HepG2 (cell line): ENCODE results near the gene JHY. TPM values are rescaled to one million over a fixed set of nuclear protein-coding genes. Genes with fewer than 3 reads are reported as not detected.

Source experiments
- ATAC-seq: fragments of 200-7000 bp; cut with Tn5 transposase; 3 replicates; pipeline ENCODE4 v1.9.1; 2020; ENCODE audit warnings: mild to moderate bottlenecking, moderate library complexity
- BruUV-seq: library from RNA; stranded (reverse); fragments of 400-500 nt; replicated peaks from 2 replicates; lab custom pipeline; 2021; lab: Mats Ljungman, UMichigan
- CTCF ChIA-PET: fragments of 300-600 bp; formaldehyde crosslinking; extraction: SDS; loops from one replicate; lab custom pipeline; 2021; ENCODE audit warnings: low total read pairs, inconsistent platforms, low intra/inter-chr PET ratio; lab: Yijun Ruan, JAX
- POLR2A ChIA-PET: fragments of 350-600 bp; sonication (Branson Sonifier 250); formaldehyde crosslinking; loops from one replicate; lab custom pipeline; 2020; ENCODE audit warnings: antibody characterized with exemption, inconsistent platforms; lab: Yijun Ruan, JAX
- DNase-seq: peaks from one replicate; pipeline ENCODE4 v3.0.0-alpha.2; 2015; ENCODE audit warnings: low spot score
- FAIRE-seq: peaks from 3 replicates; lab custom pipeline; 2011; peaks lifted over from hg19 to GRCh38; lab: Jason Lieb, UNC
- H2AFZ ChIP-seq: one replicate; pipeline ENCODE4 v1.6.1; 2011; ENCODE audit warnings: low read length, inconsistent platforms
- H3K27ac ChIP-seq: fragments of 300-600 bp; 3 replicates; pipeline ENCODE4 v1.8.0; 2011; ENCODE audit warnings: mixed run types, mild to moderate bottlenecking, mixed read lengths, low read length, inconsistent platforms; ENCODE audit not compliant: insufficient read depth; ENCODE audit errors: extremely low read length
- H3K27me3 ChIP-seq, 2 experiments: fragments of 200-600 bp in 1 of 2; 2 replicates in 1 of 2; 3 replicates in 1 of 2; pipeline versions ENCODE4 v1.6.0 to v1.8.0; 2011; ENCODE audit warnings: low read length in 2 of 2, mild to moderate bottlenecking in 2 of 2, moderate library complexity in 2 of 2, inconsistent platforms in 1 of 2; ENCODE audit not compliant: insufficient read depth in 2 of 2, control insufficient read depth in 1 of 2
- H3K36me3 ChIP-seq, 2 experiments: fragments of 200-600 bp in 1 of 2; replicated peaks in 1 of 2; 2 replicates in 1 of 2; 3 replicates in 1 of 2; pipeline versions ENCODE4 v1.5.1 to v1.8.0; 2011; ENCODE audit warnings: low read length in 2 of 2, inconsistent platforms in 1 of 2; ENCODE audit not compliant: insufficient read depth in 2 of 2, control insufficient read depth in 1 of 2
- H3K4me1 ChIP-seq: 2 replicates; pipeline ENCODE4 v1.5.1; 2012; ENCODE audit warnings: low read length, inconsistent platforms; ENCODE audit not compliant: insufficient read depth
- H3K4me2 ChIP-seq: 2 replicates; pipeline ENCODE4 v1.6.0; 2011; ENCODE audit warnings: low read depth, low read length, inconsistent platforms
- H3K4me3 ChIP-seq, 3 experiments: fragments of 200-600 bp in 1 of 3; sonication (generic), shearing (Covaris generic) in 1 of 3; replicated peaks in 1 of 3; 2 replicates each; pipeline ENCODE4 v1.5.1; 2011 to 2016; ENCODE audit warnings: low read length in 3 of 3, inconsistent platforms in 2 of 3, low read depth in 2 of 3, mild to moderate bottlenecking in 2 of 3, control low read depth in 1 of 3, mixed read lengths in 1 of 3; ENCODE audit not compliant: insufficient read depth in 1 of 3
- H3K79me2 ChIP-seq: one replicate; pipeline ENCODE4 v1.6.1; 2011; ENCODE audit warnings: low read length, inconsistent platforms; ENCODE audit not compliant: insufficient read depth
- H3K9ac ChIP-seq: 2 replicates; pipeline ENCODE4 v1.6.0; 2011; ENCODE audit warnings: mild to moderate bottlenecking, low read depth, low read length, inconsistent platforms; ENCODE audit not compliant: insufficient read depth
- H3K9me3 ChIP-seq: 2 replicates; pipeline ENCODE4 v1.5.1; 2012; ENCODE audit warnings: mild to moderate bottlenecking, low read length
- H4K20me1 ChIP-seq: 2 replicates; pipeline ENCODE4 v1.6.0; 2011; ENCODE audit warnings: inconsistent platforms, mild to moderate bottlenecking, low read length, moderate library complexity; ENCODE audit not compliant: insufficient read depth
- AFF4 ChIP-seq: sonication (generic); formaldehyde crosslinking; IDR thresholded peaks from 2 replicates; pipeline ENCODE4 v1.4.0; 2020; ENCODE audit warnings: missing genetic modification reagents
- DDIT3 ChIP-seq: sonication (generic); formaldehyde crosslinking; IDR thresholded peaks from 2 replicates; pipeline ENCODE4 v1.4.0; 2020; ENCODE audit warnings: mild to moderate bottlenecking, missing genetic modification reagents
- HNRNPK ChIP-seq: fragments of 200-400 bp; formaldehyde crosslinking; IDR thresholded peaks from 2 replicates; pipeline ENCODE4 v1.6.1; 2018; ENCODE audit warnings: low read length, low read depth, moderate library complexity, mild to moderate bottlenecking; ENCODE audit not compliant: poor library complexity, severe bottlenecking
- HNRNPLL ChIP-seq: fragments of 200-400 bp; formaldehyde crosslinking; IDR thresholded peaks from 2 replicates; pipeline ENCODE4 v1.6.1; 2017; ENCODE audit warnings: mild to moderate bottlenecking, low read depth, low read length; ENCODE audit not compliant: poor library complexity, severe bottlenecking
- MNT ChIP-seq: fragments of 450-650 bp; IDR thresholded peaks from 2 replicates; pipeline ENCODE4 v1.6.1; 2016
- MXD1 ChIP-seq: sonication (generic); formaldehyde crosslinking; IDR thresholded peaks from 2 replicates; pipeline ENCODE4 v1.4.0; 2020; ENCODE audit warnings: mild to moderate bottlenecking, missing genetic modification reagents
- SNAPC2 ChIP-seq: sonication (generic); formaldehyde crosslinking; IDR thresholded peaks from 2 replicates; pipeline ENCODE4 v1.8.1; 2022; ENCODE audit warnings: mild to moderate bottlenecking, missing genetic modification reagents
- TBX2 ChIP-seq: sonication (generic); formaldehyde crosslinking; IDR thresholded peaks from 2 replicates; pipeline ENCODE4 v1.5.0; 2020; ENCODE audit warnings: missing genetic modification reagents, mild to moderate bottlenecking, borderline replicate concordance
- THRA ChIP-seq: sonication (generic); formaldehyde crosslinking; IDR thresholded peaks from 2 replicates; pipeline ENCODE4 v1.4.0; 2020; ENCODE audit warnings: missing genetic modification reagents, borderline replicate concordance
- TOPORS ChIP-seq: sonication (generic); formaldehyde crosslinking; IDR thresholded peaks from 2 replicates; pipeline ENCODE4 v1.8.0; 2023; ENCODE audit warnings: mild to moderate bottlenecking, missing genetic modification reagents
- ZNF557 ChIP-seq: sonication (generic); formaldehyde crosslinking; IDR thresholded peaks from 2 replicates; pipeline ENCODE4 v1.4.0; 2020; ENCODE audit warnings: missing genetic modification reagents
- ZNF644 ChIP-seq: IDR thresholded peaks from 2 replicates; pipeline ENCODE4 v1.6.1; 2016; ENCODE audit warnings: low read depth
- ZUFSP ChIP-seq: sonication (generic); formaldehyde crosslinking; IDR thresholded peaks from 2 replicates; pipeline ENCODE4 v1.9.0; 2021; ENCODE audit warnings: missing genetic modification reagents, mild to moderate bottlenecking, borderline replicate concordance
- WGBS: methylation state at CpG from one replicate; pipeline ENCODE4 v1.1.6; 2017; ENCODE audit warnings: low lambda C conversion rate; 5-methylcytosine and 5-hydroxymethylcytosine counted together
- in situ Hi-C: cut with HindIII; loops from 2 replicates; pipeline ENCODE4 v1.10.0; 2017; ENCODE audit warnings: low pct_unique_long_range_greater_than_20kb; ENCODE audit not compliant: extremely low pct_ligation_motif_present
- intact Hi-C: fragments of 100-400 bp; cut with micrococcal nuclease; formaldehyde crosslinking; loops from one replicate; pipeline ENCODE4 v1.10.0; 2022; ENCODE audit not compliant: unreplicated experiment
- polyA plus RNA-seq, 8 experiments: library from polyadenylated mRNA; depleted of rRNA in 3 of 8; stranded (reverse) in 7 of 8; unstranded in 1 of 8; fragments of >200 nt; fragmentation: Illumina TruSeq in 4 of 8; extraction: Trizol in 4 of 8; gene quantifications; 2 replicates each; pipeline versions ENCODE4 v1.2.1 to v1.2.3, GENCODE V29; 2011 to 2016; ENCODE audit warnings: low read depth in 4 of 8, missing spikeins in 1 of 8, mixed read lengths in 1 of 8; ENCODE audit not compliant: insufficient read depth in 1 of 8
- total RNA-seq, 5 experiments: library from RNA; depleted of rRNA; stranded (reverse); fragments of >200 nt; fragmentation: Illumina TruSeq; extraction: Trizol; gene quantifications; 2 replicates each; pipeline ENCODE4 v1.2.3, GENCODE V29; 2016; ENCODE audit warnings: low read depth in 1 of 5

JHY gene
- total and polyA plus RNA-seq, 2 of the 13 experiments (the other 11 are each of a cell fraction or from before 2014, with no cell fraction given), result not detected

GRCh38 chr11:122882857-122883645 lies 492 bp downstream of the JHY start:
- H3K4me2 ChIP-seq, result peak overlapping the region; percentile 60
- H3K79me2 ChIP-seq, result no peaks in the 10 kb centered on the region
- H3K4me3 ChIP-seq, result peak overlapping the region; percentile 26 to 55 (median 47); a peak in 3 of 6 replicates
- FAIRE-seq (no peak), DNase-seq (peak; percentile 7), ATAC-seq (peak; percentile 55)
- CTCF ChIA-PET, result no interaction called here
- no peaks in the 10 kb centered on the region for H4K20me1 ChIP-seq
- in situ Hi-C loops, result no loop called here
- no peaks in the 10 kb centered on the region for H3K4me1 ChIP-seq
- H2AFZ ChIP-seq, result peak overlapping the region; percentile 15
- no peak overlapping the region for H3K27ac ChIP-seq
- no peak overlapping the region for H3K9ac ChIP-seq
- POLR2A ChIA-PET, result no interaction called here
- peaks cover under 1 to 37% of the 10 kb centered on the region in 2 experiments; a peak in 2 of 5 replicates for H3K27me3 ChIP-seq
- WGBS, result 57% methylated on average over 46 of the region's 63 CpGs
- H3K9me3 ChIP-seq, result no peaks in the 10 kb centered on the region
- intact Hi-C loops, result no loop called here
- BruUV-seq, result no TSS peak
- no peaks in the 10 kb centered on the region for H3K36me3 ChIP-seq
- TF ChIP-seq ZNF557 (CRISPR knock-in tag), result no peak
- no peak for TF ChIP-seq AFF4
- TF ChIP-seq TOPORS (CRISPR knock-in tag), result no peak
- TF ChIP-seq TBX2, result no peak
- no peak for TF ChIP-seq ZUFSP (CRISPR knock-in tag)
- TF ChIP-seq HNRNPK, result no peak
- no peak for TF ChIP-seq SNAPC2 (CRISPR knock-in tag)
- no peak for TF ChIP-seq HNRNPLL
- no peak for TF ChIP-seq DDIT3 (CRISPR knock-in tag)
- no peak for TF ChIP-seq THRA (CRISPR knock-in tag)
- no peak for TF ChIP-seq MNT
- no peak for TF ChIP-seq ZNF644 (CRISPR knock-in tag)
- TF ChIP-seq MXD1 (CRISPR knock-in tag), result no peak
